WTC11 (cell line): ENCODE results near the gene HIC1. TPM values are rescaled to one million over a fixed set of nuclear protein-coding genes. Genes with fewer than 3 reads are reported as not detected.

Source experiments
- ATAC-seq: fragments of 200-7000 bp; cut with Tn5 transposase; 2 replicates; pipeline ENCODE4 v1.10.0; 2021; ENCODE audit warnings: mild to moderate bottlenecking, moderate library complexity
- CTCF ChIA-PET: fragments of 300-600 bp; sonication (Branson Sonifier 250); formaldehyde crosslinking; loops from one replicate; lab custom pipeline; 2021; ENCODE audit warnings: antibody characterized with exemption; lab: Charles Lee
- POLR2A ChIA-PET: fragments of 350-600 bp; sonication (Branson Sonifier 250); formaldehyde crosslinking; loops from one replicate; lab custom pipeline; 2021; ENCODE audit warnings: antibody characterized with exemption; lab: Charles Lee
- DNase-seq: peaks from one replicate; pipeline ENCODE4 v3.0.0; 2021; ENCODE audit warnings: low spot score
- H3K27ac Mint-ChIP-seq: 2 replicates; pipeline ENCODE4 v1.8.0; 2021; ENCODE audit warnings: mixed read lengths
- H3K27me3 Mint-ChIP-seq: 2 replicates; pipeline ENCODE4 v1.8.0; 2021; ENCODE audit warnings: low read depth, mild to moderate bottlenecking, moderate library complexity, mixed read lengths
- H3K36me3 Mint-ChIP-seq: 2 replicates; pipeline ENCODE4 v1.8.0; 2021; ENCODE audit warnings: mixed read lengths
- H3K4me1 Mint-ChIP-seq: 2 replicates; pipeline ENCODE4 v1.8.0; 2022; ENCODE audit warnings: mixed read lengths
- H3K4me3 Mint-ChIP-seq: 2 replicates; pipeline ENCODE4 v1.8.0; 2021; ENCODE audit warnings: mild to moderate bottlenecking, moderate library complexity, mixed read lengths
- H3K9me3 Mint-ChIP-seq: 2 replicates; pipeline ENCODE4 v1.8.0; 2021; ENCODE audit warnings: mixed read lengths
- ATF2 ChIP-seq: sonication (generic); formaldehyde crosslinking; IDR thresholded peaks from 2 replicates; pipeline ENCODE4 v1.8.1; 2022; ENCODE audit warnings: low read depth, missing genetic modification reagents, borderline replicate concordance
- CBFB ChIP-seq: sonication (generic); formaldehyde crosslinking; IDR thresholded peaks from 2 replicates; pipeline ENCODE4 v1.8.1; 2022; ENCODE audit warnings: mild to moderate bottlenecking, low read depth, missing genetic modification reagents
- E2F1 ChIP-seq: sonication (generic); formaldehyde crosslinking; IDR thresholded peaks from 2 replicates; pipeline ENCODE4 v1.8.0; 2022; ENCODE audit warnings: mild to moderate bottlenecking, missing genetic modification reagents
- E2F4 ChIP-seq: sonication (generic); formaldehyde crosslinking; IDR thresholded peaks from 2 replicates; pipeline ENCODE4 v1.8.1; 2022; ENCODE audit warnings: low read depth, mild to moderate bottlenecking, moderate library complexity, missing genetic modification reagents, borderline replicate concordance
- FOXP4 ChIP-seq: sonication (generic); formaldehyde crosslinking; IDR thresholded peaks from 2 replicates; pipeline ENCODE4 v1.8.0; 2022; ENCODE audit warnings: mild to moderate bottlenecking, missing genetic modification reagents
- IRF1 ChIP-seq: sonication (generic); formaldehyde crosslinking; IDR thresholded peaks from 2 replicates; pipeline ENCODE4 v1.8.0; 2023; ENCODE audit warnings: missing genetic modification reagents
- IRF2 ChIP-seq: sonication (generic); formaldehyde crosslinking; IDR thresholded peaks from 2 replicates; pipeline ENCODE4 v1.8.0; 2022; ENCODE audit warnings: low read depth, missing genetic modification reagents, borderline replicate concordance
- NFATC4 ChIP-seq: fragments of 250-450 bp; sonication (Bioruptor Pico); IDR thresholded peaks from 2 replicates; pipeline ENCODE4 v1.9.0; 2021; ENCODE audit warnings: mild to moderate bottlenecking
- PRRX2 ChIP-seq: fragments of 250-450 bp; sonication (Bioruptor Pico); IDR thresholded peaks from 2 replicates; pipeline ENCODE4 v1.8.0; 2021; ENCODE audit warnings: mild to moderate bottlenecking
- ZBTB21 ChIP-seq: sonication (generic); formaldehyde crosslinking; IDR thresholded peaks from 2 replicates; pipeline ENCODE4 v1.8.1; 2023; ENCODE audit warnings: mild to moderate bottlenecking, missing genetic modification reagents, borderline replicate concordance
- ZNF138 ChIP-seq: sonication (generic); formaldehyde crosslinking; conservative IDR thresholded peaks from 2 replicates; pipeline ENCODE4 v1.8.1; 2022; ENCODE audit warnings: mild to moderate bottlenecking, moderate library complexity, missing genetic modification reagents
- ZNF281 ChIP-seq: sonication (generic); formaldehyde crosslinking; IDR thresholded peaks from 2 replicates; pipeline ENCODE4 v1.8.0; 2023; ENCODE audit warnings: mild to moderate bottlenecking, missing genetic modification reagents
- ZNF423 ChIP-seq: fragments of 250-450 bp; sonication (Bioruptor Pico); IDR thresholded peaks from 2 replicates; pipeline ENCODE4 v2.1.2; 2022; ENCODE audit warnings: mild to moderate bottlenecking, moderate library complexity
- ZNF425 ChIP-seq: fragments of 250-450 bp; sonication (Bioruptor Pico); conservative IDR thresholded peaks from 2 replicates; pipeline ENCODE4 v1.9.0; 2021; ENCODE audit warnings: mild to moderate bottlenecking
- total RNA-seq: library from RNA; stranded (reverse); gene quantifications from 3 replicates; pipeline ENCODE4 v1.2.3, GENCODE V29; 2021

HIC1 gene
- total RNA-seq, 1 experiment from 2014 or later: 0.37 TPM

GRCh38 chr17:2102931-2103809, 48.3 kb downstream of the HIC1 start (continued):
- TF ChIP-seq ZNF281 (CRISPR knock-in tag) (no peak), ATF2 (CRISPR knock-in tag) (no peak), CBFB (CRISPR knock-in tag) (no peak), E2F4 (CRISPR knock-in tag) (no peak), ZBTB21 (CRISPR knock-in tag) (no peak), ZNF138 (no peak), NFATC4 (CRISPR knock-in tag) (no peak), FOXP4 (CRISPR knock-in tag) (no peak), IRF1 (CRISPR knock-in tag) (no peak)

GRCh38 chr17:2105663-2106062, 50.8 kb downstream of the HIC1 start:
- CTCF ChIA-PET: no interaction called here
- H3K27ac Mint-ChIP-seq: no peak overlapping the region
- peaks cover 8% of the 10 kb centered on the region; the same call in 1 of the 2 replicates for H3K4me1 Mint-ChIP-seq
- no peaks in the 10 kb centered on the region for H3K27me3 Mint-ChIP-seq
- ATAC-seq (no peak), DNase-seq (no peak)
- H3K4me3 Mint-ChIP-seq: no peak overlapping the region
- H3K36me3 Mint-ChIP-seq: no peaks in the 10 kb centered on the region; the same call in 1 of the 2 replicates
- no peaks in the 10 kb centered on the region for H3K9me3 Mint-ChIP-seq
- TF ChIP-seq IRF2 (CRISPR knock-in tag): no peak
- TF ChIP-seq PRRX2: no peak
- POLR2A ChIA-PET: no interaction called here

- no peaks in the 10 kb centered on the region for H3K27me3 Mint-ChIP-seq
- H3K27ac Mint-ChIP-seq: peak overlapping the region; percentile 47
Observed at GRCh38 chr17:2106308-2106955, 51.5 kb downstream of the HIC1 start.

More at GRCh38 chr17:2106308-2106955, 51.5 kb downstream of the HIC1 start:
- Mint-ChIP-seq H3K36me3 (no peaks in the 10 kb centered on the region; the same call in 1 of the 2 replicates), H3K4me1 (peaks cover 8% of the 10 kb centered on the region; the same call in 1 of the 2 replicates), H3K9me3 (no peaks in the 10 kb centered on the region), H3K4me3 (no peak overlapping the region)
- CTCF ChIA-PET: no interaction called here
- TF ChIP-seq ZNF423 (CRISPR knock-in tag): no peak
- no peak for TF ChIP-seq E2F1 (CRISPR knock-in tag)
- TF ChIP-seq ZNF425 (CRISPR knock-in tag): no peak
- TF ChIP-seq CBFB (CRISPR knock-in tag): no peak
- no peak for TF ChIP-seq E2F4 (CRISPR knock-in tag)
- DNase-seq: no peak
- no peak for ATAC-seq
- POLR2A ChIA-PET: no interaction called here
